Natural killer cell (primary cell): ENCODE data around the gene SPPL2A. TPM values are rescaled to one million over a fixed set of nuclear protein-coding genes. Genes with fewer than 3 reads are reported as not detected.

Experiments used
- ATAC-seq, 3 donors: fragments of 150-1000 bp in 2 of 3; fragments of 200-7000 bp in 1 of 3; cut with Tn5 transposase; 1 replicate in 1 of 3; 2 replicates in 2 of 3; pipeline ENCODE4 v1.10.0; 2021; ENCODE audit warnings: mild to moderate bottlenecking in 2 of 3, moderate library complexity in 2 of 3
- DNase-seq, 2 donors: peaks; one replicate each; pipeline versions ENCODE4 v3.0.0 to v3.0.0-alpha.2; 2013 to 2021; ENCODE audit warnings: mixed read lengths in 1 of 2
- H3K27ac ChIP-seq: one replicate; pipeline ENCODE4 v1.5.1; 2013; ENCODE audit warnings: mild to moderate bottlenecking, low read length
- H3K27me3 ChIP-seq: one replicate; pipeline ENCODE4 v1.6.1; 2013; ENCODE audit warnings: low read length; ENCODE audit not compliant: control insufficient read depth, insufficient read depth
- H3K36me3 ChIP-seq: one replicate; pipeline ENCODE4 v1.6.1; 2013; ENCODE audit warnings: low read length; ENCODE audit not compliant: control insufficient read depth, insufficient read depth
- H3K4me1 ChIP-seq: one replicate; pipeline ENCODE4 v1.6.1; 2013; ENCODE audit warnings: low read length; ENCODE audit not compliant: control insufficient read depth, insufficient read depth
- H3K4me3 ChIP-seq: one replicate; pipeline ENCODE4 v1.5.1; 2013; ENCODE audit warnings: low read length
- H3K9me3 ChIP-seq: one replicate; pipeline ENCODE4 v1.6.1; 2013; ENCODE audit warnings: low read length; ENCODE audit not compliant: control insufficient read depth, insufficient read depth
- H3K27ac Mint-ChIP-seq, 2 donors: one replicate each; pipeline ENCODE4 v1.8.0; 2022; ENCODE audit warnings: mild to moderate bottlenecking in 2 of 2, mixed read lengths in 2 of 2, moderate library complexity in 1 of 2
- H3K27me3 Mint-ChIP-seq, 2 donors: one replicate each; pipeline ENCODE4 v1.8.0; 2022; ENCODE audit warnings: low read depth in 2 of 2, mixed read lengths in 2 of 2
- H3K36me3 Mint-ChIP-seq: one replicate; pipeline ENCODE4 v1.8.0; 2022; ENCODE audit warnings: mixed read lengths
- H3K4me1 Mint-ChIP-seq, 2 donors: one replicate each; pipeline ENCODE4 v1.8.0; 2022; ENCODE audit warnings: mixed read lengths in 2 of 2
- H3K4me3 Mint-ChIP-seq: one replicate; pipeline ENCODE4 v1.8.0; 2022; ENCODE audit warnings: mild to moderate bottlenecking, moderate library complexity, mixed read lengths
- H3K9me3 Mint-ChIP-seq, 2 donors: one replicate each; pipeline ENCODE4 v1.8.0; 2022; ENCODE audit warnings: mixed read lengths in 2 of 2
- CTCF ChIP-seq: fragments of 200-600 bp; IDR thresholded peaks from one replicate; pipeline ENCODE4 v1.8.0; 2022; ENCODE audit warnings: antibody characterized with exemption
- WGBS: methylation state at CpG from one replicate; pipeline ENCODE4 v1.1.7; 2013; ENCODE audit warnings: missing lambda C conversion rate; ENCODE audit not compliant: insufficient coverage; 5-methylcytosine and 5-hydroxymethylcytosine counted together
- intact Hi-C: fragments of 100-400 bp; cut with micrococcal nuclease; formaldehyde crosslinking; loops from one replicate; pipeline ENCODE4 v1.14.2; 2022
- total RNA-seq, 4 donors: library from RNA; stranded (reverse); fragments of 120-200 nt in 1 of 4; gene quantifications; one replicate each; pipeline versions ENCODE4 v1.2.3 to v1.2.4, GENCODE V29; 2013 to 2022

The SPPL2A gene
- total RNA-seq, 3 donors from 2014 or later (not counting 1 experiment from before 2014, with no cell fraction given): 104 to 122 (median 120) TPM

- no peak overlapping the region for H3K4me3 Mint-ChIP-seq
- Histone ChIP-seq H3K27ac (no peak overlapping the region), H3K9me3 (no peaks in the 10 kb centered on the region), H3K4me1 (no peaks in the 10 kb centered on the region), H3K27me3 (no peaks in the 10 kb centered on the region), H3K4me3 (no peak overlapping the region), H3K36me3 (peaks cover 45% of the 10 kb centered on the region)
- TF ChIP-seq CTCF: no peak
- intact Hi-C loops: no loop called here
- no peaks in the 10 kb centered on the region for H3K27me3 Mint-ChIP-seq
- ATAC-seq (no peak), DNase-seq (no peak)
- peaks cover 6% of the 10 kb centered on the region for H3K36me3 Mint-ChIP-seq
- H3K27ac Mint-ChIP-seq: no peak overlapping the region
- no peaks in the 10 kb centered on the region for H3K9me3 Mint-ChIP-seq
- no CpG with 5 or more reads among the region's 1 CpG for WGBS
- no peaks in the 10 kb centered on the region for H3K4me1 Mint-ChIP-seq
Observed at GRCh38 chr15:50718700-50719125, 46.8 kb downstream of the SPPL2A start.

DNA sequence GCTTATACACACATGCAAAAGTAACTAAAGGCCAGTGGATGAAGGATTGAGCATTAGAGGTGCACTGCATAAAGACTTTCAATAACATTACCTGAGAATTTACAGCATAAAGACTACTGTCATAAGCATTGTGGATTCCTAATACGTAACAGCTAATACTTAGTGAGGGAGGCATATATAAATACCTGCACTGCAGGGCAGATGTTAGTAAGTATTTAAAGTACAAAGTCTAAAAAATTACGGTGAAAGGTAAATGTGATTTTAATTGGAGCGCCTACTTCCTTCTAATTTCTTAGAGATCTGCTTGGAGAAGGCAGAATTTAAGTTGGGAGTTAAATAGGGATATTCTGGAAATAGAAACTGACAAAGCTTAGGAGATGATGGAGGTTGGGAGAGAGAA lies 53.5 kb downstream of the SPPL2A start:
- H3K36me3 ChIP-seq: peaks cover 22% of the 10 kb centered on the region
- WGBS: 98% methylated on average over 3 of the region's 3 CpGs
- peak overlapping the region; percentile 8 to 22 for H3K27ac Mint-ChIP-seq
- H3K4me1 Mint-ChIP-seq: no peaks in the 10 kb centered on the region
- H3K27me3 ChIP-seq: no peaks in the 10 kb centered on the region
- no peaks in the 10 kb centered on the region for H3K9me3 Mint-ChIP-seq
- DNase-seq: no peak
- no peaks in the 10 kb centered on the region for H3K36me3 Mint-ChIP-seq
- no peaks in the 10 kb centered on the region for H3K27me3 Mint-ChIP-seq
- no peak overlapping the region for H3K4me3 ChIP-seq
- no peaks in the 10 kb centered on the region for H3K9me3 ChIP-seq
- H3K4me3 Mint-ChIP-seq: no peak overlapping the region
- H3K27ac ChIP-seq: no peak overlapping the region
- no peak for ATAC-seq
- H3K4me1 ChIP-seq: no peaks in the 10 kb centered on the region
- intact Hi-C loops: no loop called here
- TF ChIP-seq CTCF: no peak

DNA sequence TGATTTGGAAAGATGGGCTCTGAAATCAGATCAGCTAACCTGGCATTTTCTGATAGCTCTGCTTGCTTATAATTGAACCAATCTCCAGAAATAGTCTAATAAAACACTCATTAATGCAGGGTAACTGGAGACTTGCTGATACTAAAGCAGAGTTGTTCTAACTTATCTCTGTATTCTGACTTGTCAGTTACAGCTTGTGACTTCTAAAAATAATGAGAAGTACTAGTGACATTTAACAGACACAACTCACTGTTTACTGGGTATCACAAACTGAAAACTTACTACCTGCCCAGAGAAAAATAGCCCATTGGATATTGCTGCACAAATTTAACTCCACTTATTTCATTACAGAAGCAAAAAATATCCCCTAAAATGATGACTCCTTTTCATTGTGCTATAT lies 54.9 kb downstream of the SPPL2A start:
- no peak for TF ChIP-seq CTCF
- DNase-seq (no peak), ATAC-seq (no peak)
- H3K4me3 ChIP-seq: no peak overlapping the region
- Mint-ChIP-seq H3K4me1 (no peaks in the 10 kb centered on the region), H3K9me3 (no peaks in the 10 kb centered on the region), H3K27me3 (no peaks in the 10 kb centered on the region), H3K36me3 (no peaks in the 10 kb centered on the region), H3K27ac (peak overlapping the region; percentile 50 to 63), H3K4me3 (no peak overlapping the region)
- peaks cover 27% of the 10 kb centered on the region for H3K36me3 ChIP-seq
- intact Hi-C loops: no loop called here
- no peak overlapping the region for H3K27ac ChIP-seq
- no peaks in the 10 kb centered on the region for H3K27me3 ChIP-seq
- H3K9me3 ChIP-seq: no peaks in the 10 kb centered on the region
- no peaks in the 10 kb centered on the region for H3K4me1 ChIP-seq

- DNase-seq (no peak), ATAC-seq (no peak)
- Histone ChIP-seq H3K9me3 (no peaks in the 10 kb centered on the region), H3K4me1 (no peaks in the 10 kb centered on the region), H3K27me3 (no peaks in the 10 kb centered on the region), H3K4me3 (no peak overlapping the region), H3K27ac (no peak overlapping the region), H3K36me3 (peaks cover 24% of the 10 kb centered on the region)
- Mint-ChIP-seq H3K36me3 (no peaks in the 10 kb centered on the region), H3K4me1 (no peaks in the 10 kb centered on the region), H3K27ac (peak overlapping the region in 1 of 2 donors; percentile 14), H3K4me3 (no peak overlapping the region), H3K9me3 (no peaks in the 10 kb centered on the region), H3K27me3 (no peaks in the 10 kb centered on the region)
- intact Hi-C loops: no loop called here
- TF ChIP-seq CTCF: no peak
- WGBS: 96% methylated on average over 3 of the region's 3 CpGs
Observed at GRCh38 chr15:50707878-50708427, 57.6 kb downstream of the SPPL2A start.
